CD4-positive, CD25-positive, alpha-beta regulatory T cell (primary cell): Measurements from ENCODE around the gene FAM168A. TPM values are rescaled to one million over a fixed set of nuclear protein-coding genes. Genes with fewer than 3 reads are reported as not detected.
A peak's percentile ranks its signal among the peaks of the same experiment; 100 is the strongest.

Experiments
- ATAC-seq, 2 donors: fragments of 150-1000 bp; cut with Tn5 transposase; one replicate each; pipeline ENCODE4 v1.10.0; 2021; ENCODE audit warnings: low read depth in 2 of 2, moderate number of reproducible peaks in 2 of 2, moderate library complexity in 1 of 2
- DNase-seq, 3 donors: peaks; one replicate each; pipeline versions ENCODE4 v3.0.0 to v3.0.0-alpha.2; 2012 to 2022; ENCODE audit warnings: mixed read lengths in 1 of 3
- H3K27ac ChIP-seq: one replicate; pipeline ENCODE4 v1.7.0; 2013; ENCODE audit warnings: mild to moderate bottlenecking, low read length; ENCODE audit not compliant: insufficient read depth, poor library complexity, severe bottlenecking
- H3K27me3 ChIP-seq: one replicate; pipeline ENCODE4 v1.7.0; 2013; ENCODE audit warnings: low read length; ENCODE audit not compliant: control insufficient read depth, insufficient read depth
- H3K36me3 ChIP-seq: one replicate; pipeline ENCODE4 v1.7.0; 2013; ENCODE audit warnings: mild to moderate bottlenecking, low read length, moderate library complexity; ENCODE audit not compliant: control insufficient read depth, insufficient read depth
- H3K4me1 ChIP-seq: 2 replicates; pipeline ENCODE4 v1.7.0; 2013; ENCODE audit warnings: mild to moderate bottlenecking, low read length; ENCODE audit not compliant: insufficient read depth, control insufficient read depth, poor library complexity, severe bottlenecking
- H3K4me3 ChIP-seq: one replicate; pipeline ENCODE4 v1.7.0; 2013; ENCODE audit warnings: low read depth, mild to moderate bottlenecking, low read length, moderate library complexity
- H3K9me3 ChIP-seq, 2 experiments: 1 replicate in 1 of 2; 2 replicates in 1 of 2; pipeline ENCODE4 v1.7.0; 2013; ENCODE audit warnings: low read length in 2 of 2, mild to moderate bottlenecking in 1 of 2, moderate library complexity in 1 of 2; ENCODE audit not compliant: control insufficient read depth in 2 of 2
- H3K27ac Mint-ChIP-seq, 3 donors: one replicate each; pipeline ENCODE4 v1.8.0; 2020 to 2022; ENCODE audit warnings: mild to moderate bottlenecking in 3 of 3, mixed read lengths in 3 of 3, moderate library complexity in 2 of 3
- H3K27me3 Mint-ChIP-seq: one replicate; pipeline ENCODE4 v1.8.0; 2022; ENCODE audit warnings: mild to moderate bottlenecking, mixed read lengths
- H3K36me3 Mint-ChIP-seq: one replicate; pipeline ENCODE4 v1.8.0; 2020; ENCODE audit warnings: mixed read lengths
- H3K4me1 Mint-ChIP-seq, 4 donors: one replicate each; pipeline ENCODE4 v1.8.0; 2020 to 2022; ENCODE audit warnings: mixed read lengths in 4 of 4, mild to moderate bottlenecking in 1 of 4
- H3K4me3 Mint-ChIP-seq, 4 donors: one replicate each; pipeline ENCODE4 v1.8.0; 2020 to 2022; ENCODE audit warnings: mild to moderate bottlenecking in 4 of 4, mixed read lengths in 4 of 4, moderate library complexity in 3 of 4
- H3K9me3 Mint-ChIP-seq, 7 donors: one replicate each; pipeline ENCODE4 v1.8.0; 2020 to 2022; ENCODE audit warnings: mixed read lengths in 7 of 7, mild to moderate bottlenecking in 3 of 7, moderate library complexity in 2 of 7
- polyA plus RNA-seq, 4 donors: library from polyadenylated mRNA; unstranded; fragments of 300-500 nt; fragmentation: Illumina TruSeq; gene quantifications; one replicate each; pipeline ENCODE4 v1.2.3, GENCODE V29; 2021
- total RNA-seq: library from RNA; stranded (reverse); gene quantifications from one replicate; pipeline ENCODE4 v1.2.3, GENCODE V29; 2022

Gene FAM168A
- total and polyA plus RNA-seq, 5 donors from 2014 or later: 1.5 to 21.3 (median 3.0) TPM

- no peaks in the 10 kb centered on the region for H3K36me3 ChIP-seq
- peaks cover 0 to 9% (median 2%) of the 10 kb centered on the region in 4 donors for H3K4me1 Mint-ChIP-seq
- H3K27me3 Mint-ChIP-seq: no peaks in the 10 kb centered on the region
- ATAC-seq (no peak), DNase-seq (no peak)
- H3K9me3 ChIP-seq: no peaks in the 10 kb centered on the region
- H3K27ac Mint-ChIP-seq: peak overlapping the region in 1 of 3 donors; percentile 69
- no peaks in the 10 kb centered on the region for H3K27me3 ChIP-seq
- no peak overlapping the region for H3K27ac ChIP-seq
- H3K9me3 Mint-ChIP-seq: no peaks in the 10 kb centered on the region
- H3K4me3 ChIP-seq: no peak overlapping the region
- H3K4me1 ChIP-seq: no peaks in the 10 kb centered on the region
- no peaks in the 10 kb centered on the region for H3K36me3 Mint-ChIP-seq
- H3K4me3 Mint-ChIP-seq: no peak overlapping the region
These were observed 200.3 kb downstream of the FAM168A start for GRCh38 chr11:73397468-73398131.

GRCh38 chr11:73396985-73397384 lies 200.9 kb downstream of the FAM168A start:
- no peaks in the 10 kb centered on the region for H3K27me3 ChIP-seq
- Mint-ChIP-seq H3K9me3 (no peaks in the 10 kb centered on the region), H3K4me3 (no peak overlapping the region), H3K27me3 (no peaks in the 10 kb centered on the region), H3K4me1 (peaks cover 0 to 9% (median 2%) of the 10 kb centered on the region in 4 donors), H3K27ac (peak overlapping the region in 1 of 3 donors; percentile 69), H3K36me3 (no peaks in the 10 kb centered on the region)
- ATAC-seq (no peak), DNase-seq (no peak)
- peaks cover 2% of the 10 kb centered on the region for H3K36me3 ChIP-seq
- H3K27ac ChIP-seq: no peak overlapping the region
- no peaks in the 10 kb centered on the region for H3K9me3 ChIP-seq
- no peaks in the 10 kb centered on the region for H3K4me1 ChIP-seq
- no peak overlapping the region for H3K4me3 ChIP-seq

GRCh38 chr11:73396251-73396930 lies 201.5 kb downstream of the FAM168A start:
- no peaks in the 10 kb centered on the region for H3K27me3 ChIP-seq
- ATAC-seq (no peak), DNase-seq (no peak)
- Mint-ChIP-seq H3K4me3 (no peak overlapping the region), H3K27me3 (no peaks in the 10 kb centered on the region), H3K9me3 (no peaks in the 10 kb centered on the region), H3K4me1 (peaks cover 0 to 9% (median 2%) of the 10 kb centered on the region in 4 donors), H3K36me3 (no peaks in the 10 kb centered on the region), H3K27ac (peak overlapping the region in 2 of 3 donors; percentile 39 to 91)
- no peaks in the 10 kb centered on the region for H3K9me3 ChIP-seq
- H3K4me3 ChIP-seq: no peak overlapping the region
- no peaks in the 10 kb centered on the region for H3K4me1 ChIP-seq
- H3K27ac ChIP-seq: no peak overlapping the region
- H3K36me3 ChIP-seq: peaks cover 2% of the 10 kb centered on the region

GRCh38 chr11:73395297-73396208 lies 202.4 kb downstream of the FAM168A start:
- no peaks in the 10 kb centered on the region for H3K9me3 ChIP-seq
- H3K4me1 ChIP-seq: no peaks in the 10 kb centered on the region
- Mint-ChIP-seq H3K36me3 (no peaks in the 10 kb centered on the region), H3K4me3 (peak overlapping the region in 1 of 4 donors; percentile 15), H3K9me3 (no peaks in the 10 kb centered on the region), H3K27me3 (no peaks in the 10 kb centered on the region), H3K4me1 (peaks cover 0 to 9% (median 2%) of the 10 kb centered on the region in 4 donors), H3K27ac (peak overlapping the region in 1 of 3 donors; percentile 89)
- no peak overlapping the region for H3K27ac ChIP-seq
- DNase-seq (no peak), ATAC-seq (no peak)
- no peak overlapping the region for H3K4me3 ChIP-seq
- peaks cover 2% of the 10 kb centered on the region for H3K36me3 ChIP-seq
- H3K27me3 ChIP-seq: no peaks in the 10 kb centered on the region

- Mint-ChIP-seq H3K4me3 (no peak overlapping the region), H3K27ac (peak overlapping the region in 1 of 3 donors; percentile 89), H3K27me3 (no peaks in the 10 kb centered on the region), H3K36me3 (no peaks in the 10 kb centered on the region), H3K9me3 (no peaks in the 10 kb centered on the region), H3K4me1 (peaks cover 0 to 11% (median 4%) of the 10 kb centered on the region in 4 donors)
- Histone ChIP-seq H3K27me3 (no peaks in the 10 kb centered on the region), H3K36me3 (peaks cover 2% of the 10 kb centered on the region), H3K9me3 (no peaks in the 10 kb centered on the region), H3K27ac (no peak overlapping the region), H3K4me3 (no peak overlapping the region), H3K4me1 (no peaks in the 10 kb centered on the region)
- ATAC-seq: no peak
- no peak for DNase-seq
These were observed 203.3 kb downstream of the FAM168A start for GRCh38 chr11:73394416-73395296.

- DNase-seq (peak; percentile 48 to 73 (median 64)), ATAC-seq (peak; percentile 56 to 66)
- Mint-ChIP-seq H3K36me3 (no peaks in the 10 kb centered on the region), H3K4me1 (peaks cover 0 to 13% (median 6%) of the 10 kb centered on the region in 4 donors), H3K4me3 (no peak overlapping the region), H3K27ac (peak overlapping the region in 2 of 3 donors; percentile 41 to 67), H3K9me3 (no peaks in the 10 kb centered on the region), H3K27me3 (no peaks in the 10 kb centered on the region)
- Histone ChIP-seq H3K27me3 (no peaks in the 10 kb centered on the region), H3K4me3 (no peak overlapping the region), H3K27ac (no peak overlapping the region), H3K36me3 (peaks cover 6% of the 10 kb centered on the region), H3K9me3 (no peaks in the 10 kb centered on the region), H3K4me1 (no peaks in the 10 kb centered on the region)
These were observed 204.2 kb downstream of the FAM168A start for GRCh38 chr11:73393479-73394415.
